Cardiac fibroblast (primary cell): ENCODE results near the gene BICD2.
"Not testable (repeated sequence)": the region's sequence is repeated elsewhere in the genome, so short reads cannot be mapped to it uniquely, and the experiment has no call there.

Experiments used
- DNase-seq, 2 donors: peaks; one replicate each; pipeline versions ENCODE4 v3.0.0 to v3.0.0-alpha.2; 2010; ENCODE audit warnings: low read depth in 2 of 2
- H3K4me3 ChIP-seq, 2 donors: replicated peaks in 1 of 2; 1 replicate in 1 of 2; 2 replicates in 1 of 2; pipeline ENCODE4 v1.5.1; 2011; ENCODE audit warnings: low read depth in 2 of 2, low read length in 2 of 2, mild to moderate bottlenecking in 2 of 2, moderate library complexity in 1 of 2
- TF ChIP-seq, protein P1 (sequence below): IDR thresholded peaks from one replicate; pipeline ENCODE4 v1.5.1; 2011; ENCODE audit warnings: low read depth, mild to moderate bottlenecking, low read length, inconsistent platforms

BICD2 gene

GRCh38 chr9:92769990-92770359 is 5.3 kb upstream of the BICD2 start:
- H3K4me3 ChIP-seq: no peak overlapping the region

DNA sequence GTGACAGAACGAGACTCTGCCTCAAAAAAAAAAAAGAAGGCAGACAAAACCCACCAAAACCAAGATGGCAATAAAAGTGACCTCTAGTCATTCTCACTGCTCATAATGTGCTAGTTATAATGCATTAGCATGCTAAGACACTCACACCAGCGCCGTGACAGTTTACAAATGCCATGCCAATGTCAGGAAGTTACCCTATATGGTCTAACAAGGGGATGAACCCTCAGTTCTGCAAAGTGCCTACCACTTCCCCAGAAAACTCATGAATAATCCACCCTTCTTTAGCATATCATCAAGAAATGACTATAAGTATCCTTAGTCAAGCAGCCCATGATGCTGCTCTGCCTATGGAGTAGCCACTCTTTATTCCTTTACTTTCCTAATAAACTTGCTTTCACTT is 4.7 kb upstream of the BICD2 start:
- H3K4me3 ChIP-seq: no peak overlapping the region
- TF ChIP-seq, protein P1, sequence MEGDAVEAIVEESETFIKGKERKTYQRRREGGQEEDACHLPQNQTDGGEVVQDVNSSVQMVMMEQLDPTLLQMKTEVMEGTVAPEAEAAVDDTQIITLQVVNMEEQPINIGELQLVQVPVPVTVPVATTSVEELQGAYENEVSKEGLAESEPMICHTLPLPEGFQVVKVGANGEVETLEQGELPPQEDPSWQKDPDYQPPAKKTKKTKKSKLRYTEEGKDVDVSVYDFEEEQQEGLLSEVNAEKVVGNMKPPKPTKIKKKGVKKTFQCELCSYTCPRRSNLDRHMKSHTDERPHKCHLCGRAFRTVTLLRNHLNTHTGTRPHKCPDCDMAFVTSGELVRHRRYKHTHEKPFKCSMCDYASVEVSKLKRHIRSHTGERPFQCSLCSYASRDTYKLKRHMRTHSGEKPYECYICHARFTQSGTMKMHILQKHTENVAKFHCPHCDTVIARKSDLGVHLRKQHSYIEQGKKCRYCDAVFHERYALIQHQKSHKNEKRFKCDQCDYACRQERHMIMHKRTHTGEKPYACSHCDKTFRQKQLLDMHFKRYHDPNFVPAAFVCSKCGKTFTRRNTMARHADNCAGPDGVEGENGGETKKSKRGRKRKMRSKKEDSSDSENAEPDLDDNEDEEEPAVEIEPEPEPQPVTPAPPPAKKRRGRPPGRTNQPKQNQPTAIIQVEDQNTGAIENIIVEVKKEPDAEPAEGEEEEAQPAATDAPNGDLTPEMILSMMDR: no peak
- DNase-seq: no peak

More at GRCh38 chr9:92769990-92770359, 5.3 kb upstream of the BICD2 start:
- no peak for DNase-seq
- TF ChIP-seq, protein P1: no peak

DNA sequence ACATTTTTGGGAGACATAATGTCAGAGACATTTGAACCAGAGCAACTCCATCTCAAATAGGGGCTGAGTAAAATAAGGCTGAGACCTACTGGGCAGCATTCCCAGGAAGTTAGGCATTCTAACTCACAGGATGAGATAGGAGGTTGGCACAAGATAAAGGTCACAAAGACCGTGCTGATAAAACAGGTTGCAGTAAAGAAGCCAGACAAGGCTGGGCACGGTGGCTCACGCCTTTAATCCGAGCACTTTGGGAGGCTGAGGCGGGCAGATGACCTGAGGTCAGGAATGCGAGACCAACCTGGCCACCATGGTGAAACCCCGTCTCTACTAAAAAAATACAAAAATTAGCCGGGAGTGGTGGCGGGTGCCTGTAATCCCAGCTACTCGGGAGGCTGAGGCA is 4.2 kb upstream of the BICD2 start:
- not testable (repeated sequence) for H3K4me3 ChIP-seq, DNase-seq

DNA sequence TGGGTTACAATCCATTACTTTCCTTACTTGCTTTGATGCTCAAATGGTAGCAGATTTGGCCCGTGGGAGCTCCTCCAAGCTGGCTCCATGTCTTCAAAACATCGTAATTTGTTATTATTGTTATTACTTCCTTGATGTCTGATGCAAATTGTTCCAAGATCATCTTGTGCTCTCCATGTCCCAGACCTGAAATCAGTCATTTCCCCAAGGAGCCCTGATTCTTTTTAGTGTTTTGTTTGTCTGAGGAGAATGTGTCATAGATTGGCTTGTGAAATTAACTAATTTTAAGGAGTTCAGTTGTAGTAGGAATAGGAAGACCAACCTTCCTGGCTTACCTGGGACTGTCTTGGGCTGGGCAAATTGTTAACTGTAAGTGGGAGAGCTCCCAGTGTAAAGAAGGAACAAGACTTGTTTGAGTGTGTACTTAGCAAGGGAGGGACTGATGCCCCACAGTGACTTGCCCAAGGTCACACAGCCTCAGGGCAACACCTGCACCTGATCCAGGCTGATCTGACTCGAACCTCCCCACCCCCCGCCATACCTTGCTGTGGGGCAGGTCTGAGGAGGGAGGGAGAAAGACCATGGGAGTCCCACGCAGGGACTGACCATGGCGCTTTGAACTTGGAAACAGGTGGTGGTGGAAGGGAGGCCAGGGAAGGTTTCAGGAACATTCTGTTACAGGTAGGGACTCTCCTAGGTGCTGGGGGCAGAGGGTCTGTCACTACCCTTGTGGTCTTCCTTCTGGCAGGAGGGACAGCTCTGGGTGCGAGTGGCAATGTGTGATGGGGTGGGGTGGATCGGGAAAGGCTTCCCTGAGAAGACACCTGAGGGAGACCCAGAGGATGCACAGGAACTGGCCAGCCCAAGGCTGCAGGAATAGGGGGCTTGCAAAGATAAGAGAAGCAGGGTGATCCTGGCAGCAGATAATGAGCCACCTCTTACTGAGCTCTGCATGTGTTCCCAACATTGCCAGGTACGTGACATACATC is 2.7 kb upstream of the BICD2 start:
- peak in 1 of 2 donors; percentile 77 for DNase-seq
- TF ChIP-seq, protein P1: no peak
- no peak overlapping the region for H3K4me3 ChIP-seq

- TF ChIP-seq, protein P1: peak; percentile 97
- H3K4me3 ChIP-seq: peak overlapping the region; percentile 50 to 71
- DNase-seq: peak; percentile 96 to 99
These were observed 629 bp upstream of the BICD2 start for GRCh38 chr9:92764988-92765936.

DNA sequence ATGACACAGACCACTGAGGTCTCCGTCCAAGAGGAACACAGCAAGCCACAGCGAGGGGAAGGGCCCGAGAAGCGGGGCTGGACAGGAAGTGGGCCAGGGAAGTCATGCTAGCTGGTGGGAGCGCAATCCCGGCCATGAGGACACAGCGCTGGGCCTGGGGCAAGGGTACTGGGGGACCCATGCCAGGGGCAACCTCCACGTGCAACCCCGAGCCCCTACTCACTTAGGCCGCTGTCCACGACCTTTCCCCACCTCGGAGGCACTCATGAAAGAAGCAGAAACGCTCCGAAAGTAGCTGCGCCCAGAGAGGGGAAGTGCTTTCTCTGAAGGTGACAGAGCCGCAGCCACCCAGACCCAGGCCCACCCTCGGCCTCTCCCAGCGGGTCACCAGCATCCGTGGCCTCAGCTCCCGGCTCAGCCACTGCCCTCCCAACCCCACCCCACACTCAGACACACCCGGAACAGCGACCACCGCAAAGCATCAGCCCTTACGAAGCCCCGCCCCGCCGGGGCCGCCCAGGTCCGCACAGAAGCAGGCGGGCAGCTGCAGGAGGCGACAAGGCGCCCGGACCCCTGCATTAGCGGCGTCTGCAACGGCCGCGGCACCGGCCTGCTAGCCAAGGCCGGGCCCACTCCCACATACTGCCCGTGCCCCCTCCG is 782 bp downstream of the BICD2 start:
- TF ChIP-seq, protein P1: no peak
- DNase-seq: no peak
- H3K4me3 ChIP-seq: peak overlapping the region; percentile 94 to 100
